WTC11 (cell line): ENCODE measurements around the gene MSLN.

Experiments used
- CTCF ChIP-seq: fragments of 200-600 bp; IDR thresholded peaks from 2 replicates; pipeline ENCODE4 v1.8.0; 2022; ENCODE audit warnings: antibody characterized with exemption
- JUN ChIP-seq: sonication (generic); formaldehyde crosslinking; IDR thresholded peaks from 2 replicates; pipeline ENCODE4 v1.8.0; 2023; ENCODE audit warnings: mild to moderate bottlenecking, missing genetic modification reagents
- USF2 ChIP-seq: sonication (generic); formaldehyde crosslinking; IDR thresholded peaks from 2 replicates; pipeline ENCODE4 v1.8.1; 2023; ENCODE audit warnings: mild to moderate bottlenecking, missing genetic modification reagents, moderate library complexity

GRCh38 chr16:770411-770810, 9.9 kb downstream of the MSLN start:
- TF ChIP-seq CTCF, result no peak
- no peak for TF ChIP-seq JUN (CRISPR knock-in tag)
- TF ChIP-seq USF2 (CRISPR knock-in tag), result no peak
